Limb (tissue), 2 donors: ENCODE measurements around the gene C6orf141.
A peak's percentile ranks its signal among the peaks of the same experiment; 100 is the strongest.

Experiments
- DNase-seq, 2 donors: peaks; one replicate each; pipeline ENCODE4 v3.0.0-alpha.2; 2016; ENCODE audit errors: extremely low spot score in 2 of 2

Gene C6orf141

GRCh38 chr6:49539102-49539501 is 11.4 kb upstream of the C6orf141 start:
- DNase-seq = no peak

- DNase-seq = no peak
These were observed 9.9 kb upstream of the C6orf141 start for GRCh38 chr6:49540614-49541013.

- DNase-seq = no peak
These were observed 9.2 kb upstream of the C6orf141 start for GRCh38 chr6:49541210-49541724.

GRCh38 chr6:49541936-49542335 is 8.5 kb upstream of the C6orf141 start:
- DNase-seq = no peak

GRCh38 chr6:49543087-49543858 is 7.2 kb upstream of the C6orf141 start:
- DNase-seq = no peak

- DNase-seq = no peak
These were observed 4.1 kb upstream of the C6orf141 start for GRCh38 chr6:49546331-49546730.

DNA sequence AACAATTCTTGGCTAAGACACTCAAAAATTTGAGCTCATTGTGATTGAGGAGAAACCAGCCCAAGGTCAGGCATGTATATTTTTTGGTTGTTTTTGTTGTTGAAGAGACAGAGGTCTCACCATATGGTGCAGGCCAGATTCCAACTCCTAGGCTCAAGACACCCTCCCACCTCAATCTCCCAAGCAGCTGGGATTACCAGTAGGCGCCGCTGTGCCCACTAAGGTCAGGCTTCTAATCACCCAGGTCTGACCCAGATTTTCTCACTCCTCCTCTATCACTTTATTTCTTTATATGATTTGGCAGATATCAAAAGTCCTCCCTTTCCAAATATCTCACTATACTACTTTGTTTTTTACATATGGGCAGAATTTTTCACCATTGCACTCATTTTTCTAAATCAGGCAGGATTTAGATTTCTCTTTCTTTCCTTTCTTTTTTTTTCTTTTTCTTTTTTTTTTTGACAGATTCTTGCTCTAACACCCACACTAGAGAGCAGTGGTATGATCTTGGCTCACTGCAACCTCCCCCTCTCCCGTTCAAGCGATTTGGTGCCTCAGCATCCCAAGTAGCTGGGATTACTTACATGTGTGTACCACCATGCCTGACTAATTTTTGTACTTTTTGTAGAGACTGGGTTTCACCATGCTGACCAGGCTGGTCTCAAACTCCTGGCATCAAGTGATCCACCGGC is 1.7 kb upstream of the C6orf141 start:
- DNase-seq = no peak

- no peak for DNase-seq
These were observed 577 bp upstream of the C6orf141 start for GRCh38 chr6:49549691-49550491.

- peak in 1 of 2 donors; percentile 57 for DNase-seq
These were observed 804 bp downstream of the C6orf141 start for GRCh38 chr6:49551078-49551865.

DNA sequence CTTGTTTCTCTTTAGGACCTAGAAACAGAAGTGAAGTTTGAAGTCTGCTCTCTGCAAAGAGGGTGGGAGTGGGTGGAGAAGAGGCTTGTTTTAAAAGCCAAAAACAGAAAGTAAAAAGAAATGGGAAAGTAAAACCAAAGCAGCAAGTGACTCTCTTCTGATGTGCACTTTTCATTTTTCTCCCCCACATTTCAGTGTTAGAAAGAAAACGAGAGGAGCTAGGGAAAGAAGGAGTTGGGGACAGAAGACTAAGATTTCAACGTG is 1.3 kb downstream of the C6orf141 start:
- no peak for DNase-seq

GRCh38 chr6:49552596-49552995 is 2.1 kb downstream of the C6orf141 start:
- DNase-seq = no peak

DNA sequence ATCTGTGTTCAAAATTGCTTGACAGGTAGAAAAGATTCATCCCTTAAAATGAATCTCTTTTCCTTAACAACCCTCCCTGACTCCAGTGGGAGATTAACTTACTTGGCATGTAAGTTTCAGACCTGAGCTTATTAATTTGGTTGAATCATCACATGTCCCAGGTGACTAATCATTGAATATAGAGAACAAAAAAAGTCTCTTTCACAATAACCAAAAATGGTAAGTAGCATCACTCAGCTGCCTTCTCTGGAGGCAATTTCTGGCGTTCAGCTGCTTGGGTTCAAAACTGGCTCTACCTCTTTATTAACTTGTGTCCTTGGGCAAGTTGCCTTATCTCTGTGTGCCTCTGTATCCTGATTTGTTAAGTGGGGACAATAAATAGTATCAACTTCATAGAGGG is 2.9 kb downstream of the C6orf141 start:
- no peak for DNase-seq

- DNase-seq = no peak
These were observed 5.5 kb downstream of the C6orf141 start for GRCh38 chr6:49555951-49556350.

DNA sequence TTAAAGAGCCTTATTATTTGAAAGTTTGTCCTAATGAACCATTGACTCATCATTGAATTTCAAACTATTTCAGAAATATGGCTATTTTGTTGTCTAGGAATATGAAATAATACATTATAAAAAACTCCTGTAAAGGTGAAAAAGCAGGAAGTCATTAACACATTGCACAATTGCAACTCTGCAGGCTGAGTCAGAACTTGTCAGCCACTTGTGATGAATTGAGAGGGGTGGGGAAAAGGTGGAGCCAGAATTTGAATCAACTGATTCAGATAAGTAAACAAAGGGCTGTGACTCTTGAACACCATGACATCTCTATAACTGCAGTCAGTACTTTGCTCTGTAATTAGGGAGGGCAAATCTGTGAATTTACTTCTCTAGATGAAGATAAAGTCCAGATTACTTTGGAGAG is 6.0 kb downstream of the C6orf141 start:
- no peak for DNase-seq

- DNase-seq = no peak
These were observed 6.7 kb downstream of the C6orf141 start for GRCh38 chr6:49557177-49557576.

DNA sequence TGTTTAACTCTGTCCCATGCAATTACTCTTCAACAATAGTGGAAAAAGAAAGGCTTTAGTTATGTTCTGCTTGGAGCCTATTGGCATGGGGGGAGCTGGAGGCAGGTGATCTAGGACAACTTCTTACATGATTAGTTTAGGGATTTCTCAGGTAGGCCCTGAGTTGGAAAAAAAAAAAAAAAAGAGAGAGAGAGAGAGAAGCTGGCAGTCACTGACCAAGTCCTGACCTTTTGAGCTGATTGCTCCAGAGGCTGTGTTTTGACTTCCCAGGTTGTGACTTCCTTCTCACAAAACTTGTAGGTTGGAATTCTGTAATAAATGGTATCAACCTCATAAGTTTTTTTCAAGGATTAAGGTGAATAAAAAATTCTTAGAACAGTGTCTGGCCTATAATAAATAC is 7.8 kb downstream of the C6orf141 start:
- no peak for DNase-seq

GRCh38 chr6:49563006-49563886 is 12.8 kb downstream of the C6orf141 start:
- no peak for DNase-seq

DNA sequence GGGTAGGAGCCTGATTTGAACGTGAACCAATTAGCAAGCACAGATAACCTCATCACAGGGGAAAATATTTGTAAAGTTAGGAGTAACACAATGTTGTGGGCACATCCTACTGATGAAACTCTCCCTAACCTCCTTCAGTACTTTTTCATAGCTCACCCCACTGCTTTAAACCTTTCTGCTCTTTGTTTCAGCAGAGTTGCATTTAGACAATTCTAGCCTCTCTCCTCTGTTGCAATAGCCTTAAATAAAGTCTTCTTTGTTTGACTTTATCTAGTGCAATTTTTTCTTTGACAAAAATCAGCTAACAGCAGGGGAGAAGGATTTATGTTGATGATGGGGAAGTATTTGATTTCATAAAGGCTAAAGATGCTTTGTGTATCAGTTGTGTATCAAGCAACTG is 14.1 kb downstream of the C6orf141 start:
- DNase-seq = no peak

DNA sequence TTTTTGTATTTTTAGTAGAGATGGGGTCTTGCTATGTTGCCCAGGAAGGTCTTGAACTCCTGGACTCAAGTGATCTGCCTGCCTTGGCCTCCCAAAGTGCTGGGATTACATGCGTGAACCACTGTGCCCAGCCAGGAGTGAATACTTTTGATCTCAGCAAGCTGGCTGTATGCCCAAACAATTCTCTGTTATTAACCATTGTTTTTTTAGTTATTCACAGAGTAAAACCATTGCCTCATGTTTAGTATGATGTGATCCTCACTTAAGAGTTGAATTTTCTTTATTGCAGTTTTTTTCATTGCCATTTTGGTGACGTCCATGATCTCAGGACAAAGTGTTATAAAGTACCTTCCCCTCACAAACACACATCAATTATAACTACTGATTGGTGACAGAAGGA is 14.8 kb downstream of the C6orf141 start:
- DNase-seq = no peak

DNA sequence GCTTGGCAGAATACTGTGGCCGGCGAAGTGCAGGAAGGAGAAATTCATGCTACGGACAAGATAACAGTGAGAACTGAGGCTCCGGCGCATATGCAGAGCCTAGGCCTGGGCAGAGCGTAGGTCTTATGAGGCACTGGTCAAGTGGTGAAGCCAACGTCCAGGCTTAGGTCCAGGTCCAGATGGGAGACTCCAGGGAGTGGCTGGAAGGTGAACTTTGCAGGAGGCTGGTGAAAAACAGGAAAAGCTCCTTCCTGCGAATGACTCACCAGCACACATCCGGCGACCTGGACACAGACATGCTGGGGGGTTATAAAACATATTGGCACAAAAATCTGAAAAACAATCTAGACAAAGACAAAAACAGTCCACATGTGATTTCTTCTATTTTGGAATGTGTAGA is 15.4 kb downstream of the C6orf141 start:
- DNase-seq = no peak
